ENCODE results near the gene ZER1.

The ZER1 gene

DNA sequence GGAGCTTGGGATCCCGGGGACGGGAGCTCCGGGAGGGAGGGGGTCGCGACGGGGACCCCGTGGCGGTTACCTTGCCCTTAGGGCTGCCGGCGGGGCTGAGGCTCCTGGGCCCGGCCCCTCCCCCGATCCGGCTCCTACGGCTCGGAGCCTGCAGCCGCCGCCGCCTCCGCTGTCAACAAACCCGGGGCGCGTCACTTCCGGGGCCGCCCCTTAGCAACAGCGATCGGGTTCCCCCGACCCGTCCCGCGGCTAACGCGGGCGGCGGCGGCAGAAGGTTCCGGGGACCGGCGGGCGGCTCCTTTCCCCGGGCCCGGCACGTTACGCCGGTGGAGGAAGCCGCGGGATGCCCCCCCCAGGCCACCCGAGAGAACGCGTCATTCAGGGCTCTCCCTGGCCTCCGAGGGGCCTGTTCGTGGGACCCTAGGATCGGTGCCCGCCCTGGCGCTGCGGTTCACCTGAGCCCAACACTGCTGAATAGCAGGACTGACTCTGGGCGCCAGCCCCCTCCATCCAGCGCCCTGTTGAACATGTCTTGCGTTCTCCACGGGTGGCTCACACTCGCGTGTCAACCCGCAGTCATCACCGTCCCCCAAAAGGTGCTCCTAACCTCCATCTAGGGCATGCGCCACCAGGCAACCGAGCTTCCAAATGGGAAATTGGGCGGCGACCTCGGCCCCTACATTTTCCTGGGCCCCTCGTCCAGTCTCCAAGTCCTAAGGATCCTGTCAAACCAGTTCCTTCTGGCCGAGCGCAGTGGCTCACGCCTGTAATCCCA lies at the start of gene ZER1:
ZER1 (minus strand) TSS at position 183 of the 775 bp plus-strand sequence. CDS start 16,362 bp downstream, outside the sequence.
- TF ChIP-seq, protein P1, sequence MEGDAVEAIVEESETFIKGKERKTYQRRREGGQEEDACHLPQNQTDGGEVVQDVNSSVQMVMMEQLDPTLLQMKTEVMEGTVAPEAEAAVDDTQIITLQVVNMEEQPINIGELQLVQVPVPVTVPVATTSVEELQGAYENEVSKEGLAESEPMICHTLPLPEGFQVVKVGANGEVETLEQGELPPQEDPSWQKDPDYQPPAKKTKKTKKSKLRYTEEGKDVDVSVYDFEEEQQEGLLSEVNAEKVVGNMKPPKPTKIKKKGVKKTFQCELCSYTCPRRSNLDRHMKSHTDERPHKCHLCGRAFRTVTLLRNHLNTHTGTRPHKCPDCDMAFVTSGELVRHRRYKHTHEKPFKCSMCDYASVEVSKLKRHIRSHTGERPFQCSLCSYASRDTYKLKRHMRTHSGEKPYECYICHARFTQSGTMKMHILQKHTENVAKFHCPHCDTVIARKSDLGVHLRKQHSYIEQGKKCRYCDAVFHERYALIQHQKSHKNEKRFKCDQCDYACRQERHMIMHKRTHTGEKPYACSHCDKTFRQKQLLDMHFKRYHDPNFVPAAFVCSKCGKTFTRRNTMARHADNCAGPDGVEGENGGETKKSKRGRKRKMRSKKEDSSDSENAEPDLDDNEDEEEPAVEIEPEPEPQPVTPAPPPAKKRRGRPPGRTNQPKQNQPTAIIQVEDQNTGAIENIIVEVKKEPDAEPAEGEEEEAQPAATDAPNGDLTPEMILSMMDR (IDR thresholded peaks at IDR 0.05): no peak

DNA sequence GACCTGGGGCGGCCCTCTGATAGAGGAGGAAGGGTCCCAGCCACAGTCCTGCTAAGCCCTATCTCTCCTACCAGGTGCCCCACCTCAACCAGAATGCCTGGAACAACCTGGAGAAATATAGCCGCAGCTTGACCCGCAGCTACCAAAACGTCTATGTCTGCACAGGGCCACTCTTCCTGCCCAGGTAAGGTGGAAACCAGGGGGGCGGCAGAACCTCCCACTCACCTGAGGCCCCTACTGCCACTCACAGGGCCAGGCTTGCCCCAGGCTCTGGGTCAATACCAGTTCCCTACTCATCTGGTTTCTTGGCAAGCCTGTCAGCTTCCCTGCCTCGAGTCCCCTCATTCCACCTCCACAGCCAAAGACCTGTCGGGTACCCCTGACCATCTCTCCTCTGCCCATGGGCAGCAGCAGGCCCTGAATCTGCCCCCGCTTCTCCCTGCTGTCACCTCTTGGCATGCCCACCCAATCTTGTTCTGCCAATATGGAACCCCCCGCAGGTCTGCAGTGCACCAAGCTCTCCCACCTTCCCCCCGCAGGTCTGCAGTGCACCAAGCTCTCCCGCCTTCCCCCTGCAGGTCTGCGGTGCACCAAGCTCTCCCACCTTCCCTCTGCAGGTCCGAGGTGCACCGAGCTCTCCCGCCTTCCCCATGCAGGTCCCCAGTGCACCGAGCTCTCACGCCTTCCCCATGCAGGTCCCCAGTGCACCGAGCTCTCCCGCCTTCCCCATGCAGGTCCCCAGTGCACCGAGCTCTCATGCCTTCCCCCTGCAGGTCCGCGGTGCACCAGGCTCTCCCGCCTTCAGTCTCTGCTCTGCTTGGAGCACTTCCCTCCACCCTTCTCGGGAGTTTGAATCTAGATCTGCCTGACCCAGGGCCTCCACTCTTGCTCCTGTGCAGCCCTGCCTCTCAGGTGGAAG lies 49.2 kb upstream of the ZER1 start:
- TF ChIP-seq, protein P1 (IDR thresholded peaks at IDR 0.05): no peak

DNA sequence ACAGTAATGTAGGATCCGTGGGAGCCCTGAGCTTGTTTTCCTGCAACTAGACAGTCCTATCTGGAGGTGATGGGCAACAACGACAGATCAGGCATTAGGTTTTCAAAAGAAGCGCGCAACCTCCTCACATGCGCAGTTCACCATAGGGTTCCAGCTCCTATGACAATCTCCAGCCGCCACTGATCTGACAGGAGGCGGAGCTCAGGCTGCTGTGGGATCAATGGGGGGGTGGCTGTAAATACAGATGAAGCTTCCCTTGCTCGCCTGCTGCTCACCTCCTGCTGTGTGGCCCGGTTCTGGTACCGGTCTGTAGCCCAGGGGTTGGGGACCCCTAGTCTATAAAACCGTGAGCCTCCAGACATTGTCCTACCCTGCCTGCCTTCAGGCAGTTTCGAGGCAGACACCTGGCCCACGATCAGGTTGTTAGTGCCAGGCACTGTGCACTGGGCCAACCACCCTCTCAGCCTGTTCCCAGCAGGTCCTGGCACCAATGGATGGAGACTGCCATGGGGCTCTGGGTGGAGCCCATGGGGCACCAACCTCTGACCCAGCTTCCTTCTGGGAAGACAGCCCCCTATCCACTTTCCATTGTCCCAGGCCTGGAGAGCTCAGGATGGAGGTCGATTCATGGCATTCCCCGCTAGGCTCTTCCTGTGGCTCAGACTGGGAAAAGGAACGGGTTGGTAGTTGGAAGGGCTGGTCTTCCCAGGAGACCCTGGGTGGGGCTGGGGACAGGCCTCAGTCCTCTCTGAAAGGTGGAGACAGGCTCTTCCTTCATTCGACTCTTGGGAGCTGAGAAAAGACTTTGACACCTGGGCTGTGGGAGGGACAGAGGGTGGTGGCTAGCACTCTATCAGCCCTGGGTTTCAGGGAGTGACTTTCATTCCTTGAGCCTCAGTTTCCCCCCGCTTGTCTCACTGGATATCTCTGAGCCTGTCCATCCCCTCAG lies 48.3 kb upstream of the ZER1 start:
- TF ChIP-seq, protein P1 (IDR thresholded peaks at IDR 0.05): no peak

DNA sequence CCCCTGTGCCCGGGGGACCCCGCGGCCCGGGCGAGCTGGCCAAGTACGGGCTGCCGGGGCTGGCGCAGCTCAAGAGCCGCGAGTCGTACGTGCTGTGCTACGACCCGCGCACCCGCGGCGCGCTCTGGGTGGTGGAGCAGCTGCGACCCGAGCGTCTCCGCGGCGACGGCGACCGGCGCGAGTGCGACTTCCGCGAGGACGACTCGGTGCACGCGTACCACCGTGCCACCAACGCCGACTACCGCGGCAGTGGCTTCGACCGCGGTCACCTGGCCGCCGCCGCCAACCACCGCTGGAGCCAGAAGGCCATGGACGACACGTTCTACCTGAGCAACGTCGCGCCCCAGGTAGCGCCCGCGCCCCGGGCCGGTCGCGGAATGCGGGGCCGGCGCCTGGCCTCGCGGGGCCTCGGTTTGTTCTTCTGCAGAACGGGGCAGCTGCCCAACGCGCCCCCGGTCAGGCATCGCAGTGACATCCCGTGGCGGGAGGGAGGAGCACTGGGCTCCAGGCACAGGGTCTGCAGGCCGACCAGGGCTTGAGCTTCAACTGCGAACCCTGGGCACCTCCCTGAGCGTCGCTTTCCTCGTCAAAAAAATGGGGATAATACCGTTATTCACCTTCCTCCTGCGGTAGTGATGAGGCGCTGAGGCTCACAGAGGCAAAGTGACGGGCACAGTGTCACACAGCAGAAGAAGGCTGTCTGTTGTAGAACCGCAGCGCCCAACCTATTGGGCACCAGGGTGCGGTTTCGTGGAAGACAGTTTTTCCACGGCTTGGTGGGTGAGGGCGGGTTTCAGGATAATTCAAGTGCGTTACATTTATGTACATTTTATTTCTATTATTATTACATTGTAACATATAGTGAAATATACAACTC lies 47.4 kb upstream of the ZER1 start:
- TF ChIP-seq, protein P1 (IDR thresholded peaks at IDR 0.05): no peak

DNA sequence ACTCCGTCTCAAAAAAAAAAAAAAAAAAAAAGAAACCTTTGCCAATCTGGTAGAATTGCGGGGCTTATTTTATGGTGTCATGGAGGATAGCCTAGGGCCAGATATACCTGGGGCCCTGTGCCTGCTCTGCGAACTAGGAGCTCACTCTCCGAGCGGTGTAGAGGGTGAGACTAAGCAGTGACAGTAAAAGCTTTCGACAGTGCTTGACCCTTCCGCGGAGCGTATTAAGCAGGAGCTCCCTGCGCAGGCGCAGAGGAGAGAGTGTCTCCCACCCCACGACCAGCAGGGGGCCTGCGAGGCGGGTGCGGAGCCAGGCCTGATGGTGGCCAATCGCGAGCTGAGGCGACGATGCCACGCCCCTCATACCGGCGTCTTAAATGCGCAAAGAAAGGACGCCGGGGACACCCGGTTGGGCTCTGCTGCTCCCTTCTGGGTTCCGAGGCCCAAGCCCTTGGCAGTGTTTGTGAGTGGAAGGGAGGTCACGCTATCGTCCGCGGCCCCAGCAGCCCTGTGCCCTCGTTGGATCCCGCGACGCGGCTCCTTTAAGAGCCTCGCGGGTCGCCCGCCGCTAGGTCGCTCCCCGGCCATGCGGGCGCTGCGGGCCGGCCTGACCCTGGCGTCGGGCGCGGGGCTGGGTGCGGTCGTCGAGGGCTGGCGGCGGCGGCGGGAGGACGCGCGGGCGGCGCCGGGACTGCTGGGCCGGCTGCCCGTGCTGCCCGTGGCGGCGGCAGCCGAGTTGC lies 46.5 kb upstream of the ZER1 start, which contains the start of gene ENDOG:
ENDOG (plus strand) TSS at position 402 of the 740 bp plus-strand sequence; CDS start at position 587, 185 bp downstream.
- TF ChIP-seq, protein P1 (IDR thresholded peaks at IDR 0.05): peak; percentile 87

DNA sequence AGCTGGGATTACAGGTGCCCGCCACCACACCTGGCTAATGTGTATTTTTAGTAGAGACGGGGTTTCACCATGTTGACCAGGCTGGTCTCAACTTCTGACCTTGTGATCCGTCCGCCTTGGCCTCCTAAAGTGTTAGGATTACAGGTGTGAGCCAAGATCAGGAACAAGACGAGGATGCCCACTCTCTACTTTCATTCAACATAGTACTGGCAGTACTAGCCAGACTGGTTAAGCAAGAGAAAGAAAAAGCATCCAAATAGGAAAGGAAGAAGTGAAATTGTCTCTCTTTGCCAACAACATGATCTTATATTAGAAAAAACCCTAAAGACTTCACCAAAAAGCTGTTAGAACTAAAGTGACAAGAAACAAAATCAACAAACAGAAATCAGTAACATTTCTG lies 39.1 kb upstream of the ZER1 start:
- TF ChIP-seq, protein P1 (IDR thresholded peaks at IDR 0.05): no peak
